H54 (cell line): Measurements from ENCODE around the gene FRMPD2.

Source experiments
- DNase-seq: peaks from one replicate; pipeline ENCODE4 v3.0.0; 2011; ENCODE audit warnings: low spot score, mixed read lengths; ENCODE audit not compliant: insufficient read length
- FAIRE-seq: peaks from 3 replicates; lab custom pipeline; 2011; peaks lifted over from hg19 to GRCh38; lab: Jason Lieb, UNC
- POLR2A ChIP-seq: IDR thresholded peaks from 2 replicates; pipeline ENCODE4 v1.6.1; 2011; ENCODE audit warnings: low read depth, mild to moderate bottlenecking, low read length

The FRMPD2 gene

DNA sequence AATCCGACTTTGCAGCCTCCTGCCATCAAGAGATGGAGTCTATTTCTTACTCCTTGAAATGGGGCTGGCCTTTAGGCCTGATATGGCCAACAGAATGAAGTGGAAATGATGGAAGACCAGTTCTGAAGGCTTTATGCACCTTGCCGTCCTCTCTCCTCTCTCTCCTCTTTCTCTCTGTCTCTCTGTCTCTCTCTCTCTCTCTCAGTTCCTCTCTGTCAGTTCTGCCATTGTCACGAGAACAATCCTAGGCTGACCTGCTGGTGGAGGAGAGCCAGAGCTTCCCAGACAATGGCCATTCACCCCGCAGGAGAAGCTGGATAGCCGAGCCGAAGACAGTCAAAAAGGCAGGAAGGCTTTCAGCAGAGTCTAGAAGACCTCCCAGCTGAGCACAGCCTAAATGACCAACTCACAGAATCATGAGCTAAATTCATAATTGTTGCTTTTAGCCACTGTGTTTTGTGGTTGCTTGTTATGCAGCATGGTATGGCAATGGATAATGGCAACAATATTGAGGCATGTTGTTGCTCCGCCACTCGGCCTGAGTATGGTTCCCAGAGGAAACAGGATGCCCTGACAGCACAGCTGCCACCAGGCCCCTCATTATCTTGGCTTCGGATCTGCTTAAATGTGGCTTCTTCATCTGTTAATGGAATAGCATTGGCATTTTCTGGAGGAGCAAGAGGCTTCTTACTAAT lies 35.5 kb downstream of the FRMPD2 start:
- FAIRE-seq (no peak), DNase-seq (no peak)
- TF ChIP-seq POLR2A, result no peak

DNA sequence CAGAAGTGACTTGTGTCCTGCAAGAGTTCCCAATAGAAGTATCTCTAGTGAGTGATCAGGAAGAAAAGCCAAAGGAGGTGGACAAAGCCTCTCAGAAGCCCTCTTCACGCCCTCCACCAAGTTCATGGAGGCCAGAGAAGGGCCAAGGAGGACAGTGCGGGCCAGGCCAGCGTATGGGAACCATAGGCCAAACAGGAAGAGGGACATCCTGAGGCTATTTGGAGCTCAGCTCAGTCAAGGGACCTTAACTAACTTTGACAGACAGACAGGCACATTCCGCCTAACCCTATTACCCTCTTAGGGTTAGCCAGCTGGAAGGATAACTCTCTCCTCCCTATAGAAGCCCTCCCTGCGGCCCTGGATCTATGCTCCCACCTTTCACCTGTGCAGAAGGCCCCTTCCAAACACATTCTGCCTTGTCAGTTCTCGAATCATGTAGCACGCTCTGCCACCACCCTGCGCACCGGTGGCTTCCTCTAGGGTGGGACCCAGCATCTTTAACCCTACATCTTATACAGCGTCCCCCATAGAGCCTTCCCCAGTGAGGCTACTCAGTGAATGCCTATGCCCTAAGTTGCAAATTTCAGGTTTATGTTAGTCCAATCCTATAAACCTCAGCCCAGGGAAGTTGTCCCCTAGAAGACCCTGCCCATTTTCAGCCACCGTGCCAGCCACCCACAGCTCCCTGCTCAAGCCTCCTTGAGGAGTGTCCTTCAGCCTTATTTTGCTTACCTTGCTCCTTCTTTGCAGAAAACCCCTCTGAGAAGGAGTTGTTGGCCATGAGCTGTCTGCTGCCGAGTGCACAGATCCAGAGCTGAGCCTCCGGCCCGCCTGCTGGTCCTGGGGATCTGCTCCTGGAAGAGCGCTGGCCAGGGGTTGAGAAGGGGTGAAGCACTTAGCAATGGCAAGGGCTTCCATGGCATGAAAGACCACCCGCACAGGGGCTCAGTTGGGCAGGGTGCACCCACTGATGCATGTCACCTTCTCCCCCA lies 36.9 kb downstream of the FRMPD2 start:
- no peak for DNase-seq
- no peak for FAIRE-seq
- no peak for TF ChIP-seq POLR2A

DNA sequence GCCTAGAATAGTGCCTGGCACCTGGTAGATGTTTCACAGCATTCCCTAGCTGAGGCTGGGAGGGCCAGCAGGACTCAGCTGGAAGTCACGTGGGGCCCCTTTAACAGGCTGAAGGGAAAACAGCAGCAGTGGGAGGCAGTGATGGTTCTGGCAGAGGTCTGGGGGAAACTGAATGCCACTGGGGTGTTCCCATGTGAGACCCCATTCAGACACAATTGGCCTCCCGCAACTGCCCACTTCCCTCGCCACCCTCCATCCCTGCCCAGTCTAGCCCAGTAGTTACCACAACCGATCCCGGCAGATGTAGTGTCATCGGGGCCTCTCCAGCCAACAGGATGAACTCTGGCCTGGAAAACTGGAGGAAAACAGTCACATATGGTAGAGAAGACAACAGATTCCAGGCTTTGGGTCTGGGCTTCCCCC lies 38.3 kb downstream of the FRMPD2 start:
- no peak for FAIRE-seq
- DNase-seq, result no peak
- TF ChIP-seq POLR2A, result no peak

DNA sequence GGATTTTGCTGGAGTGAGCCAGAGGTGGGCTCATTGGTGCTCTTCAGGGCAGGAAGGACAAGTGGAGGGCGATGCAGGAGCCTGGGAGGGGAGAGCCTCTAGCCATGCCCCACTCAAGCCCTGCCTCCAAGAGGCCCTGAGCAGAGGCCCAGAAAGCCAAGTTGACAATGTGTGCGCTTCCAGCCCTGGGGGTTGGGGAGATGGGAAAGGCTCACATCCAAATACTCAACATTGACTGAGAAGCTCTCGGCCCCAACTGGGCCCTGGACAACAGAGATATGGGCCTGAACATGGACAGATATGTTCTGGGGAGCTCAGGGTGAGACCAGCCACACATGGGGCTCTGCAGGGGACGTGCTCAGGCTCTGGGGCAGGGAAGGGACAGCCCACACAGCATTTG lies 39.0 kb downstream of the FRMPD2 start:
- TF ChIP-seq POLR2A, result no peak
- DNase-seq (no peak), FAIRE-seq (no peak)

DNA sequence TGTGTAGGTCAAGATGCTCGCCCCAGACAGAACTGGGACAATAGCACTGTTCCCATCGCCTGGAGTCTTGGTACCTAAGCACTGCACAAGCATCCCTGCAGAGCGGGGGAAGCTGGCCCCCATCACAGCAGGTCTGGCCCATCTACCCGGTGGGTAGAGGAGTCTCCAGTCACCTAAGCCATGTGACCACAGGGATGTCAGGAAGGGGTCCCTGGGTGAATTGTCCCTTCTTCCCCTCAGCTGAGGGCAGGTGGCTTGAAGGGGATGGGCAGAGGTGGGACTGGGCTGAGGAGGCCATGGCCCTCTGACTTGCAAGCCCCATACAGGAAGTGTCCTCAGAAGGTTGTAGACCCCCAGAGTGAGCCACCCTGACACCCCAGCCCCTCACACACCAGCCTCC lies 39.7 kb downstream of the FRMPD2 start:
- FAIRE-seq (no peak), DNase-seq (no peak)
- no peak for TF ChIP-seq POLR2A

DNA sequence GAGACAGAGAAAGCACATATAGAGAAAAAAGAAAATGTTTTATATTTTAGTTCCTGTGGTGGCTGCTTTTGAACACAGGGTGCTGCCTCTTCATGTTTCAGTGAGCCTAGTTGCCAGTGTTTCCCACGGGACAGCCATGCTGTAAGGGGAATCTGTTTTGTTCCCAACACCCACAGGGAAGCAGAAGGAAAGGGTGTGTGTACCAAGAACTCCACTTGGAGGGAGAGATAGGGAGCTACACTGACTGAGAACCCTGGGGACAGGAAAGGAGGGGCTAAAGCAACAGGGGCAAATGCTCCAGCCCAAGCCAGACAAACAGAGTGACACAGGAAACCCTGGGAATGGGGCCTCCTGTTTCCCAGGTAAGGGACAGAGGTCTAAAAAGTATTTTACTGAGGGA lies 40.2 kb downstream of the FRMPD2 start:
- DNase-seq (no peak), FAIRE-seq (no peak)
- no peak for TF ChIP-seq POLR2A

DNA sequence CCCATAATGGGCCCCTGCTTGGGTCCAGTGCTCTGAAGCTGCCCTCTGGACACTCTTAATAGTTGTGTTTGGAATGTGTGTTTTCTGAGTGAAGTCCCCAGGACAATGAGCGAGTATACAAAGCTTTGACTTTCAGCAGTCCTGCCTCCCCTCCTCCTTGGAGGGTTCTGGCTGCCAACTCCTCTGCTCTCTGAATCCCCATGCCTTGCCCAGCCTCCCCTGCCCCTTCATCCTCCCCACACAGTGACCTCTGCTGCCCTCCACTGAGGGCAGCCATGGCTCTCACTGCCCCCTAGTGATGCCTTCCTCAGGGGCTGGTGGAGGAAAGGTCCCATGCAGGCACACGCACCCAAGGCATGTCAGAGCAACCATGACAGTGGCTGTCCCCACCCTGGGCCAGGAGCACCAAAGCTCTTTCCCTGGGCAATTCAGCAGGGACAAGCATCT lies 40.9 kb downstream of the FRMPD2 start:
- DNase-seq, result no peak
- no peak for TF ChIP-seq POLR2A
- FAIRE-seq, result no peak

DNA sequence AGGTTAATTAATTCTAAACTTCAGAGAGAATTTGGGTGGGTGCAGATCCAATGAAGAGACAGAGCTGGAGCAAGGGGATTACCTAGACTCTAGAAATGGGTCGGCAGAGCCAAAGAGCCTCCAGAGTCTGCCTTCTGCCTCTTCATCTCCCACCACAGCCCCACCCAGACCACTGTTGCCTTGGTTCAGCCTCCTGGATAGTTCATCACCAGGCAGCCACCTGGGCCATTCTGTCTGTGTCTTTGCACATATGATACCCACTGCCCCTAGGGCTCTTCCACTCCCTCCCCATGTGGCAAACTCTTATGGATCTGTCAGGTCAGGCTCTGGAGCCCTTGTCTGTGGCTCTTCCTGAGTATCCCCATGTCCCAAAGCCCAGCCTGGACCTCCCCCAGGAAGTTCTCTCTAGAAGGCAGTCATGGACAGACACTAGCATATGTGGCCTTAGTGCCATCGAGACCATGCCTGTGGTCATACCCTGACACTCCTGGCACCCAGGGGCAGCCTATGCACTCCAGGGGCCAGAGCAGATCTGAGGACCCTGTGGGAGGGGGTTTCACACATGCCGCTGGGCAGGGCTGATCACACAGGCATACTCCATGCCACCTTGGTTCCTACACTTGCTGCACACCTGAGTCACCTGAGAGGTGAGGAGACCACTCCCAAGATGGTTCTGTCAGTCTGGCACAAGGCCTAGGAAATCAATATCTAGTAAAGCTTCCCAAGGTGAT lies 41.6 kb downstream of the FRMPD2 start:
- FAIRE-seq (no peak), DNase-seq (no peak)
- TF ChIP-seq POLR2A, result no peak

DNA sequence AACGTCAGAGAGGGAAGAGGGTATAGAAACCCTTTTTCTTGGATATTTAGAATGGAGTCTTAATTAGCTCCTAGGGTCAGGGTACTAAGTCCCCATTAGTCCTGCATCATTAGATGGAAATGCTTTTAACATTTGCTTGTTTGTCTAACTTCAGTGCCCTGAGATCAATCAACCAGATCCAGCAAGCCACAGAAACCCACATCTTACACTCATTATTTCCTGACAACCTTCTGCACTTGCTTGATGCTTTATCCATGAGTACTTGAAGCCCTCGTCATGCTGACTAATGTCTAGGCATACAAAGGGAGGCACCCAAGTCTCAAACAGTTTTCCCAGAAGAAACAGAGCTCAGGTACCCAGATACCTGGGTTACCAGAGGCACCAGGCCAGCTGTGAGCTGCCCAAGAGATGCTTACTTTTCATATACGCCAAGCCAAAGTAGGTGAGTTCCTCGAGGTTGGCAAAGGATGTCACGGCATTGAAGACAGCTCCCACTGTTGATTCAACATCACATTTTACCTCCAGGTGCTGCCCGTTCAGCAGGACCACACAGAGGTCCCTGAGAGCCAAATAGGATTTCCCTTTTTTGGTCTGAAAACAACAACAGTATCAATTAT lies 42.7 kb downstream of the FRMPD2 start:
- no peak for TF ChIP-seq POLR2A
- no peak for DNase-seq
- no peak for FAIRE-seq

DNA sequence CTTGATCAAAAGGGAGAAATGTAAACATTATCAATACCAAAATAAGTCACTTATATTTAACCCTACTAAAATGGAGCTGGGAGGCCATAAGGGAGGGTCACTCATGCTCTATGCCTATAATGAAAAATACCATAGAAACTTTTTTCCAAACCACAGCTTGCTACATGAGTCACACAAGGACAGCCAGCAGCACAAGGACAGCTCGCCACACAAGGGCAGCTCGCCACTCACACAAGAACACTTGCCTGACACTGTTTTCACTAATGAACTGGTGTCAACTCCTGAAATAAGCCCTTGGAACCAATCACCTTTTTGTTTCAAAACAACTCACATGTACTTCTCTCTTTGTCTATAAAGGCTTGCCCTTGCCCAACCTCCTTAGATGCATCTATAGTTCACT lies 43.3 kb downstream of the FRMPD2 start:
- FAIRE-seq (no peak), DNase-seq (no peak)
- no peak for TF ChIP-seq POLR2A

DNA sequence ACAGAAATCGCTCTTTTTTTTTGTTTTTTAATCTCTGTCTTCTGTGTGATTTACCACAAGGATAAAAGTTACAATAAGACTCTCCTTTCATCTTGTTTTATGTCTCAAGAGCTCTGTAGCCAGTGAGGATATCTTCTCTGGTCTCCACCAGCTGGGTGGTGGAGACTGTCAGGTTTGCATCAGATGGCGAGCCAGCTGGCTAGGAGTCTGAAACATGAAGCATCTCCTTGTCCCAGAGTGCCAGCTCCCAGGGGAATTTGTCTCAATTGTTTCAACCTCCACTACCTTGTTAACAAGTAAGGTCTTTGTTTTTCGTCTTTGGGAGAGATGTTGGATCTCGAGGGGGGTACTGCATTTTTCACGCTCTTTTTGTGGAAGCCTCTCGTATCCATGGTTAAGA lies 47.3 kb downstream of the FRMPD2 start:
- DNase-seq (no peak), FAIRE-seq (no peak)
- TF ChIP-seq POLR2A, result no peak

DNA sequence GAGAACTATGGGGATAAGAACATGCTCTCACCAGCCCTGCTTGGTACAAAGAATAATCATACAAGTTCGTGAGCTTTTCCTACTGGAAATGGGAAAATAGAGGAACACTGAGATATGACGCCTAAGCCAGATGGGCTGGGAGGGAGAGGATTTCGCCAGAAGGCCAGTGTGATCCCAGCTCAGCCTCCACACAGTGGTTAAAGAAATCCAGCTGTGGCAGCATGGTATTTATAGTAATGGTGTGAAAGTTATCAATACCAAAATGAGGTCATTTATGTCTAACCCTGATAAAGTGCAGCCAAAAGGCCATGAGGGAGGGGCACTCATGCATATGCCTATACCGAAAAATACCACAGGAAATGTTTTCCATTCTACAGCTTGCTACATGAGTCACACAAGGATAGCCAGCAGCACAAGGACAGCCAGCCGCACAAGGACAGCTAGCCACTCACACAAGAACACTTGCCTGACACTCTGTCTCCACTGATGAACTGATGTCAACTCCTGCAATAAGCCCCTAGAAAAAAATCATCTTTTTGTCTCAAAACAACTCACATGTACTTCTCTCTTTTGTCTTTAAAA lies 49.4 kb downstream of the FRMPD2 start:
- TF ChIP-seq POLR2A, result no peak
- peak; percentile 86 for FAIRE-seq
- peak; percentile 12 for DNase-seq

DNA sequence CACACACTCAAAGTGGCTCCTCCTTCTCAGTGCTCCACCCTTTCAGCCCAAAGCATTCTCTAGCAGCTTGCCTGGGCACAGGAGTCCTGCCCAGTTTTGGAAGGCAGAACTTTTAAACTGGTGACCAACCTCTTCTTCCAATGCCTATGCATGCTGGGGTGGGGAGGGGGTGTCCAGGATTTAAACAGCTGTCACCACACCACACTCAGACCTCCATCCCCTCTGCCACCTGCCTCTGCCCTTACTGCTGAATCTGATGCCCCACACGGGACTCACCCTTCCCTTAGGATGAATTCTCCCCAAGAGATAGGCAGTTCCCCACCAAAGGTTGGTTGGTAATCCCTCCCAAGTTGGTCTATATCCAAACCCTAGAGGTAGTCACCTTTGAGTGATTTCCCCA lies 50.2 kb downstream of the FRMPD2 start:
- TF ChIP-seq POLR2A, result no peak
- DNase-seq (no peak), FAIRE-seq (no peak)
